NCI-H524 treated with DMSO at 0.1 percent for 48 hours (cell line): ENCODE measurements around the gene PVR.
"Not testable (repeated sequence)": the region's sequence is repeated elsewhere in the genome, so short reads cannot be mapped to it uniquely, and the experiment has no call there.

Experiments
- DNase-seq: peaks from one replicate; lab custom pipeline; 2025; lab: John Stamatoyannopoulos, UW

PVR gene

DNA sequence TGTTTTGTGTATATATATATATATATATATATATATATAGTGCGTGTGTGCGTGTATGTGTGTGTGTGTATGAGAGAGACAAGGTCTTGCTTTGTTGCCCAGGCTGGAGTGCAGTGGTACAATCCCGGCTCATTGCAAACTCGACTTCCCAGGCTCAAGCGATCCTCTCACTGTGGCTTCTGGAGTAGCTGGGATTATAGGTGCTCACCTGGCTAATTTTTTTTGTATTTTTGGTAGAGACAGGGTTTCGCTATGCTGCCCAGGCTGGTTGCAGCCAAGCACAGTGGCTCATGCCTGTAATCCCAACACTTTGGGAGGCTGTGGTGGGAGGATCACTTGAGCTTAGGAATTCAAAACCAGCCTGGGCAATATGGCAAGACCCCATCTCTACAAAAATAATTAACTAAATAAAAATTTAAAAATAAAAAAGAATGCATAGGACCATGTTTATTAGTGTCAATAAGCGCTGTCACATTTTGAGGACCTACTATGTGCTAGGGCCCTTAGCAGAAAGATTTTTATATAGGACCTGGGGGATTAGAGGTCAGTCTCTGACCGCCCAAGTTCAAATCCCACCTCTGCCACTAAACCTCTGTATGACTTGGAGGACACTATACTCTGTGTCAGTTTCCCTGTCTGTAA is 1.8 kb downstream of the PVR start:
- no peak for DNase-seq

DNA sequence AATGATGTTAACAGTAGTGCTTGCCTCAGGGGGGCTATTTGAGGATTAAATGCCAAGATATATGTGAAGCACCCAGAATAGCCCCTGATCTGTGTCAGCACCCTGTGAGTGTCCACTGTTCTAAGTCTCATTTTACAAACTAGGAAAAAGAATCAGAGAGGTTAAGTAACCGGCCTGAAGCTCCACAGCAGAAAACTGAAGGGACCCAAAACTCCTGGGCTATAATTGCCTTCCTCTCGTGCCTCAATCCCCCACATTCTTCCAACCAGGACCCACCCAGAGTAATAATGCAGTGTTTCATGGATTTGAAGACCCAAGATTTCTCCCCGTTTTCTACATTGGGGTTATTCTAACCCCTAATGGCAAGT is 2.3 kb downstream of the PVR start:
- no peak for DNase-seq

DNA sequence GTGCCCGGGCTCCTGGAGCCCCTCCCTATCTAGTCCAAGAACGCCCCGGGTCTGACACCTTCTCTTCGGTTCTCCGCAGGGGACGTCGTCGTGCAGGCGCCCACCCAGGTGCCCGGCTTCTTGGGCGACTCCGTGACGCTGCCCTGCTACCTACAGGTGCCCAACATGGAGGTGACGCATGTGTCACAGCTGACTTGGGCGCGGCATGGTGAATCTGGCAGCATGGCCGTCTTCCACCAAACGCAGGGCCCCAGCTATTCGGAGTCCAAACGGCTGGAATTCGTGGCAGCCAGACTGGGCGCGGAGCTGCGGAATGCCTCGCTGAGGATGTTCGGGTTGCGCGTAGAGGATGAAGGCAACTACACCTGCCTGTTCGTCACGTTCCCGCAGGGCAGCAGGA is 3.4 kb downstream of the PVR start:
- DNase-seq = no peak

DNA sequence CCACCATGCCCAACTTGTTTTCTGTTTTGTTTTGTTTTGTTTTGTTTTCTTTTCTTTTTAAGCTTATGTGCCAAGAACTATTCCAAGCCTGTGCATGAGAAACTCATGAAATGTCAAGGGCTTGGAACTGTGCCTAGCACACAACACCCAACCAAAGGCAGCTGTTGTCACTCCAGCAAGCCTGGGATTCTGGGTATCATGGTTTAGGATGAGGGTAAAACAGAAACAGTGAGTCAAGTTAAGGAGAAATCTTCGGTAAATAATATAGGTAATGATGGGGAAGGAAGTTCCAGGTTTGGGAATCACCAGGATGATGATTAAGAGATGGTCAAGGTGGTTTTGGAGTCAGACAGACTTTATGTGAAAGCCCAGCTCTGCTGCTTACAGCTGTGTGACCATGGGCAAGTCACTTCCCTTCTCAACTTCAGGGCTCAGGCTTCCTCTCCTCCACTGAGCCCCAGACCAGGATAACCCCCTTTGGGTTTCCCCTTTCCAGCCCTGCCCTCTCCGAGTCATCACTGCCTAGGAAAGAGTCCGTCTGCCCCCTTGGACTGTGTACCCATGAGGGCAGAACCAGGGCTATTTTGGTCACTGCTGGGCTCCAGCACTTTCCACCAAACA is 5.0 kb downstream of the PVR start:
- no peak for DNase-seq

DNA sequence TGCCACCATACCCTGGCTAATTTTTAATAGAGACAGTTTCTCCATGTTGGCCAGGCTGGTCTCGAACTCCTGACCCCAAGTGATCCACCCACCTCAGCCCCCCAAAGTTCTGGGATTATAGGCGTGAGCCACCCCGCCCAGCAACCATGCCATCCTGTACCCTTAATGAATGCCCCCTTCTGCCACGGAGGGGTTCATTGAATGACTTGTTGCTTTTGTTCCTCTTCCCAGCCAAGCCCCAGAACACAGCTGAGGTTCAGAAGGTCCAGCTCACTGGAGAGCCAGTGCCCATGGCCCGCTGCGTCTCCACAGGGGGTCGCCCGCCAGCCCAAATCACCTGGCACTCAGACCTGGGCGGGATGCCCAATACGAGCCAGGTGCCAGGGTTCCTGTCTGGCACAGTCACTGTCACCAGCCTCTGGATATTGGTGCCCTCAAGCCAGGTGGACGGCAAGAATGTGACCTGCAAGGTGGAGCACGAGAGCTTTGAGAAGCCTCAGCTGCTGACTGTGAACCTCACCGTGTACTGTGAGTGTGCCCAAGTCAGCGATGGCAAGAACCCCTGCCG is 6.0 kb downstream of the PVR start:
- DNase-seq = no peak

DNA sequence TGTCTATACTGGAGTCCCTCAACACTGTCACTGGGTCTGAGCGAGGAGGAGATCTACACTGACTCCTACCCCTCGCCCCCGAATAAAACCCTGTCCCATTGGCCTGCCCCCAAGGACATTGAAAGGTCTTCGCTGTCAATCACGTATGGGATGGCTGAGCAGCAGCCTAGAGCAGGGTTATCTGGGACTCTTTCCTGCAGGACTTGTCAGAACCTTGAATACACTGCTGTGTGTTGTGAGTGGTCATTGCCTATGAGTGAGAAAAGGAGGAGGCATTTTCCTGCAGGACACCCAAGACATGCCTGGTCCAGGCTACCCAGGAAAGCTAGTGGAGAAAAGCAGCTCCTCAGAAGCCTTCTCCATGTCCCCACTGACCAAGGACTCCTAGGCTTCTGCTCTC is 9.6 kb downstream of the PVR start:
- no peak for DNase-seq

DNA sequence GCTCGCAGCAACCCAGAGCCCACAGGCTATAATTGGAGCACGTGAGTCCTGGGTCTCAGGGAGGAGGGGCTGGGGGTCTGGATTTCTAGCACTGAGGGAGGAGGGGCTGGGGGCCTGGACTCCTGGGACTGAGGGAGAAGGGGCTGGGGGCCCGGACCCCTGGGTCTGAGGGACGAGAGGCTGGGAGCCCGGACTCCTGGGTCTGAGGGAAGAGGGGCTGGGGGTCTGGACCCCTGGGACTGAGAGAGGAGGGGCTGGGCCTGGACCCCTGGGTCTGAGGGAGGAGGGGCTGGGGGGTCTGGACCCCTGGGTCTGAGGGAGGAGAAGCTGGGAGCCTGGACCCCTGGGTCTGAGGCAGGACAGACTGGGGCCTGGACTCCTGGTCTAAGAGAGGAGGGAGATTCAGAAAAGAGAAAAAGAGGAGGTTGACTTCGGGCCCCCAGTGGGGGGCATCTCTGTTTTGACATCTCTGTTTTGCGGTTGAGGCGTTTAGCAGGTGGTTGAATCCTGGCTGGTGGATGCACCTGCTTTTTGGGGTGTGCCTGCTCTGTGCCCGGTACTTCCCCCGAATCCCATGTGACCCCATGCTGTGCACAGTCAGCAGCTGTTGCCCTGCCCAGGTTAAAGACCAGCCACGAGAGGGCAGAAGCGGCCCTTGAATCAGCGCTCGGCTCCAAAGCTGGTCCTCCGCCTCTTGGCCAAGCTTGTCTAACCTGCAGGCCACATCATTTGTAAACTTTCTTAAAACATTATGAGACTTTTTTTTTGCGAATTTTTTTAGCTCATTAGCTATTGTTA is 10.5 kb downstream of the PVR start:
- DNase-seq = no peak

DNA sequence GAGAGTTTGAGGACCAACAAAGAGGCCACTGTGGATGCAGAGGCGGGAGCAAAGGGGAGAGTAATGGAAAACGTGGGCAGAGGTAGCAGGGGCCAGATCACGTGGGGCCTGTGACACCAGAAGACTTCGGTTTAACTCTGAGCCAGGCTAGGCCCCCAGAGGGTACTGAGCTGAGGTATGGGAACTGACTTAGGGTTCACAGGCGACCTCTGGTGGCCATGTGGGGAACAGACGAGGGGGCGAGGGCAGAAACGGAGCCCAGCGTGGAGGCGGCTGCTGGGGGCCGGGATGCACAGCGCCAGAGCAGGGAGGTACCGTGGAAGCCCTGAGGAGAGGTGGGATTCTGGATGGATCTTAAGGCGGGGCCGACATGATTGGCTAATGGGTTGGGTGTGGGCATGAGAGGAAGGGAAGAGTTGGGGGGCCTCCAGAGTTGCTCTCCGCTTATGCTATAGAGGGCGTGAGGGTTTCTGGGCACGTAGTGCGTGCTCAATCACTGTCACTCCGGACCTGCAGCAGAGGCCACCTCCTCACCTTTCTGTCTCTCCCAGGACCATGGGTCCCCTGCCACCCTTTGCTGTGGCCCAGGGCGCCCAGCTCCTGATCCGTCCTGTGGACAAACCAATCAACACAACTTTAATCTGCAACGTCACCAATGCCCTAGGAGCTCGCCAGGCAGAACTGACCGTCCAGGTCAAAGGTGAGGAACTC is 13.7 kb downstream of the PVR start:
- peak; percentile 11 for DNase-seq

DNA sequence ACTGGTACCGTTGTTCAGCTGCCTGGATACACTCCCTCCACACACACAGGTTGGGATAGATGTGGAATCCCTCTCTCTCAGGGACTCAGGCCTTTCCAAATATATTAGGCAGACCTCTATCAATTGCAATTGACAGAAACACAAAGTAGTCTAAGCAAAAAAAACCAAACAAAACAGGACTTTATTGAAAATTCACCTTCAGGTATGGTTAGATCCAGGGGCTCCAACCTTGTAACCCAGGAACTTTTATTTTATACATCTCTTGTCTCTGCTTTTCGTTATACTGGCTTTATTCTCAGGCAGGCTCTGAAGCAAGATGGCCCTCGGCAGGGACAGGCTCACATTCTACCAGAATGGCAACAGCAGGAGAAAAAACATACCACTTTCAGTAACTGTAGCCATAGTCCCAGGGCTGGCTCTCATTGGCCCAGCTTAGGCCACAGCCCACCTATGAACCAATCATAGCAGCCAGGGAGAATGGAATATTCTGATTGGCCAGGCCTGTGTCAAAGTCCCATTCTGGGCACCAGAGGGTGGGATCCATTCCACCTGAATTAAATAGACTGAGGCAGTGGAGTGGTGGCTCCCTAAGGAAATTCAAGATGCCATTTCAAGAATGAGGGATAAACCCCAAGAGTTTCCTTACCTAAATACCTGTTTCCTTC is 14.5 kb downstream of the PVR start:
- DNase-seq = no peak

DNA sequence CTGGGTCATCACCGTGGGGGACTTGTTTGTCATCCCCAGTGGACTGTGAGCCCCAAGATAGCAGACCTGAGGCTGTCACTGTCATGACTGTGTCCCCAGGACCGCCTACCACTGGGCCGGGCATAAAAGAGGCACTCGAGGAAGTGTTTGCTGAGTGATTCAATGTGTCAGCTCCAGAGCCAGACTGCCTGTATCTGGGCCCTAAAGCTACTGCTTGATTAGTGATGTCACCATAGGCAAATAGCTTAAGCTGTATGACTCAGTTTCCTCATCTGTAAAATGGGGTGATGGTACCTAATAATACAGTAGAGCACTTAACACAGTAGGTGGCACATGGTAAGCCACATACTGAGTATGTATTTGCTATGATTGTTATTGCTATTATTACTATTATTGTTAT is 16.4 kb downstream of the PVR start:
- DNase-seq = no peak

DNA sequence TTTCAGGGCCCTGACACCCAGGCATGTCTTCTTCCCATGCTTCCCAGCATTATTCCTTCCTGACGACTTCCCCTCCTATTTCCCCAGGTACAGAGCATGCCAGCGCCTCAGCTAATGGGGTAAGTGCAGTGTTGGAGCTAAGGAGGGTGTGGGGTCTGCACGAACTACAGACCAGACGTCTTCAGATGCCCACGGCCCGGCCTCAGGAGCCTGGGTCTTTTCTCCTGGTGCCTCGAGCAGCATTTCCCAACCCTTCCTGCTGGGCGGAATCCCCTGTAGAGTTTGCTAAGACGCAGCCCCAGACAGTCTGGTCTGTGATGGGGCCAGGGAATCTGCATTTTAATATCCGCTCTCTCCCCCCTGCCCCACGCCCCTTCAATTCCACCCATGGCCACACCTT is 17.5 kb downstream of the PVR start:
- no peak for DNase-seq

DNA sequence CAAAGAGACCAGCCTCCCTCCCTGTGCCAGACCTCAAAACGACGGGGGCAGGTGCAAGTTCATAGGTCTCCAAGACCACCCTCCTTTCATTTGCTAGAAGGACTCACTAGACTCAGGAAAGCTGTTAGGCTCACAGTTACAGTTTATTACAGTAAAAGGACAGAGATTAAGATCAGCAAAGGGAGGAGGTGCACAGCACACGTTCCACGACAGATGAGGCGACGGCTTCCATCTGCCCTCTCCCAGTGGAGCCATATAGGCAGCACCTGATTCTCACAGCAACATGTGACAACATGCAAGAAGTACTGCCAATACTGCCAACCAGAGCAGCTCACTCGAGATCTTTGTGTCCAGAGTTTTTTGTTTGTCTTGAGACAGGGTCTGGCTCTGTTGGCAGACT is 18.2 kb downstream of the PVR start:
- DNase-seq = no peak

DNA sequence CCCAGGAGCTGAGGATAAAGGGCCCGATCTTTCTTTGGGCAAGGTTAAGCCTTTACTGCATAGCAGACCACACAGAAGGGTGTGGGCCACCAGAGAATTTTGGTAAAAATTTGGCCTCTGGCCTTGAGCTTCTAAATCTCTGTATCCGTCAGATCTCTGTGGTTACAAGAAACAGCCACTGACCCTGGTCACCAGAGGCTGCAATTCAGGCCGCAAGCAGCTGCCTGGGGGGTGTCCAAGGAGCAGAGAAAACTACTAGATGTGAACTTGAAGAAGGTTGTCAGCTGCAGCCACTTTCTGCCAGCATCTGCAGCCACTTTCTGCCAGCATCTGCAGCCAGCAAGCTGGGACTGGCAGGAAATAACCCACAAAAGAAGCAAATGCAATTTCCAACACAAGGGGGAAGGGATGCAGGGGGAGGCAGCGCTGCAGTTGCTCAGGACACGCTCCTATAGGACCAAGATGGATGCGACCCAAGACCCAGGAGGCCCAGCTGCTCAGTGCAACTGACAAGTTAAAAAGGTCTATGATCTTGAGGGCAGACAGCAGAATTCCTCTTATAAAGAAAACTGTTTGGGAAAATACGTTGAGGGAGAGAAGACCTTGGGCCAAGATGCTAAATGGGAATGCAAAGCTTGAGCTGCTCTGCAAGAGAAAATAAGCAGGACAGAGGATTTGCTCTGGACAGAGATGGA is 19.1 kb downstream of the PVR start:
- no peak for DNase-seq

DNA sequence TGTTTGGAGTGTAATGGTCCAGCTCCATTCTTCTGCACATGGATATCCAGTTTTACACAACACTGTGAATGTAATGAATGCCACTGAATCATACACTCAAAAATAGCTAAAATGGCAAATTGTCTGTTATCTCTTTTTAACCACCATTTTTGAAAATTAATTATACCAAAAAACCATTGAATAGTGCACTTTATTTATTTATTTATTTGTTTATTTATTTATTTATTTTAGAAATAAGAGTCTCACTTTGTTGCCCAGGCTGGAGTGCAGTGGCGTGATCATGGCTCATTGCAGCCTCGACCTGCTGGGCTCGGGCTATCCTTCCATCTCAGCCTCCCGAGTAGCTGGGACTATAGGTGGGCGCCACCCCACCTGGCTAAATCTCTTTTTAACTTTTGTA is 20.3 kb downstream of the PVR start:
- no peak for DNase-seq

DNA sequence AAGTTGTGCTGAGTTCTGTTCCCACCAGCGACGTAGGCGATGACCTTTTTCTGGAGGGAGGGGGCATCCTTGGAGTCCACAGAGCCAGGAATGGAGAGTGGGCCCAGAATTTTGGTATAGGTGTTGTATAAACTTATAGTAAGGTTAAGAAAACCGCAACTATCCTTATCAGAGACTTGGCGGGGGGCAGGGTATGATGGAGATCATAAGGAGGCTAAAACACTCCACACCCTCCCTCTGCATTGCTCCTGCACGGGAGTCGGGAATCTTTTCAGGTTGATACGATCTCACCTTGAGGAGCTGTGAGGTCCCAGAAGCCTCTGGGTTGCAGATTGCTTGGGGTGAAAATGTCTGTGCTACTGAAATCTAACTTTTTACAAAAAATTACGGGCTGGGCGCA is 21.3 kb downstream of the PVR start:
- no peak for DNase-seq

DNA sequence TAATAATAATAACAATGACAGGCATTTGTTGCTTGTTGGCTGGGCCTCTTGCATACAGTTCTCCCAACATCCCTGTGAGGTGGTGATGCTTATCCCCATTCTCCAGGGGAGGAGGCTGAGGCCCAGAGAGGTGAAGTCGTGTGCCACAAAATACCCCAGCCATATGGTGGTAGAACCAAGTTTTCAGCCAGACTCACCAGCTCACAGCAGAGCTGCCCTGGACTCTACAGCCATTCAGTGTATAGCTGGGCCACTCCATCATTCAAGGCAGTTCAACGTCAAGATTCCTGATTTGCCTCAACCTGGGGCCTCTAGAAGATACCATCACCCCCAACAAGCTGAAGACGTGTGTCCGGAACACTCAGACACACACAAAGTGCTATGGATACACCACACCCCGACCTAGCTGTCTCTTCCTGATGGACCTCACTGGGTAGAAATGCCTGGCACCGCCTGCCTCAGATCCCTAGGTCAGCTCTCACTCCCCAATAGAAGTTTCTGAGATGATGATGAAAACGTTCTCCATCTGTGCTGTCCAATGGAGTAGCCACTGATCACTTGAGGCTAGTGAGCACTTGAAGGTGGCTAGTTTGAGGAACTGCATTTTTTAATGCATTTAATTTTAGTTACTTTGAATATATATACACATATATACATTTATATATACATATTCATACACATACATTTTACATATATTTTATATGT is 23.3 kb downstream of the PVR start:
- no peak for DNase-seq

DNA sequence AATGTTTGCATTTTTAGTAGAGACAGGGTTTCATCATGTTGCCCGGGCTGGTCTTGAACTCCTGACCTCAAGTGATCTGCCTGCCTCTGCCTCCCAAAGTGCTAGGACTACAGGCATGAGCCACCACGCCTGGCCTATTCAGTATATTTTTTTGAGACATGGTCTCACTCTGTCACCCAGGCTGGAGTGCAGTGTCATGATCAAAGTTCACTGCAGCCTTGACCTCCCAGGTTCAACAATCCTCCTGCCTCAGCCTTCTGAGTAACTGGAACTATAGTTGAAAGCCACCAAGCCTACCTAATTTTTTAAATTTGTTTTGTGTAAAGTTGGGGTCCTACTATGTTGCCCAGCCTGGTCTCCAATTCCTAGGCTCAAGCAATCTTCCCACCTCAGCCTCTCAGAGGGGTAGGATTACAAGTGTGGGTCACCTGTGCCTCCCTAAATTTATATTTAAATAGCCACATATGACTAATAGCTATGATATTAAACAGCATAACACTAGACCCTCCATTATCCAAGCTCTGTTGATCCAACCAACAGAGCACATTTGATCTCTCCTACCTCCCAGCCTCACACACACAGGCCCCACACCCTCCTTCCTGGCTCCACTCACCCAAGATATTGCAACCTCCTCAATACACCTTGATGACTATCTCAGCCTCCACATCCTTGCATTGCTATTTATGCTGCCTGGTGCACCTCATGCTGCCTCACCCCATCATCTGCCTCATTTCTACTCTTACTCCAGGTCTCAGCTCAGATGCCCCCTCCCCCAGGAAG is 25.5 kb downstream of the PVR start:
- no peak for DNase-seq

DNA sequence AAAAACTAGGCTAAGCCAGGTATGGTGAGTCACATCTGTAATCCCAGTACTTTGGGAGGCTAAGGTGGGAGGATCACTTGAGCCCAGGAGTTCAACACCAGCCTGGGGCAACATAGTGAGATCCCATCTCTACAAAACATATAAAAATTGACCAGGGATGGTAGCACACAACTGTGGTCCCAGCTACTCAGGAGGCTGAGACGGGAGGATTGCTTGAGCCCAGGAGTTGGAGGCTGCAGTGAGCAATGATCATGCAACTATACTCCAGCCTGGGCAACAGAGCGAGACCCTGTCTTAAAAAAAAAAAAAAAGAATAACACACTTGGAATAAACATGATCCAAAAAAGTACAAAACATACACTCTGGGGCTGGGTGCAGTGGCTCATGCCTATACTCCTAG is 26.3 kb downstream of the PVR start:
- DNase-seq = not testable (repeated sequence)

DNA sequence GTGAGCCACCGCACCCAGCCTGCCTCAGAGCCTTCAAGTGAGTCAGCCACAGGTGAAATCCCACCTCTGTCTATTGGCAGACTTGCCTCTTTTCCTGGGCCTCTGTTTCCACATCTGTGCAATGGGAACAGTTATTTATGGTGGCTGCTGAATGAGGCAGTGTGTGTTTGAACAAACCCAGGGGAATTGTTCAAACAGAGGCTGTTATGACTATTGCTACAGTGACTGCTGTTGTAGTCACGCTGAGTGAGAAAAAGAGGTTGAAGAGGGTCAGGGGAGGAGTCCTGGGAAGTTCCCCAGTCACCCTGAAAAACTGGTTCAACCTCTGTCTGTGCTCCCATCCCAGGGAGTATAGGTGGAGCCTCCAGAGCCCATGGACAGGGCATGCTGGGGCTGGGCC is 27.7 kb downstream of the PVR start, which contains the start of gene CEACAM19:
CEACAM19 (plus strand) TSS at position 83 of the 400 bp plus-strand sequence. CDS start 450 bp downstream, outside the sequence.
- no peak for DNase-seq

DNA sequence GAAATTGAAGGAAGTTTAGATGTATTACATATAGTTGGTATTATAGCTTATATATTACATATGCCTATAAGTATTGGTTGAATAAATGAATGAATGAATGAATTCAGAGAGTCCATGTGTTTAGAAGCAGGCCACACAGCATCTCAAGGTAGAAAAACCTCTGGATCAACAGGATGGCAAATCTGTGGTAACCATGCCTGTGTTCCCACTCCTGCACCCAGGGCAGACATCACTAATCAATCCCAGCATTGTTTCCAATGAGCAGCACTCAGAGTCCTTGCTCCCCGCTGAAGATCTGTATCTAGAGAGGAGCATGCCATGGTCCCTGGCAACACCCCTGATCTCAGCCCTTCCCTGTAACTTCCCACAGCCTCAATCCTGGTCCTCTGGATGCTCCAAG is 28.5 kb downstream of the PVR start:
- no peak for DNase-seq
